Gastrocnemius medialis (tissue), 4 donors: ENCODE data around the gene CD58. TPM values are rescaled to one million over a fixed set of nuclear protein-coding genes. Genes with fewer than 3 reads are reported as not detected.
A peak's percentile ranks its signal among the peaks of the same experiment; 100 is the strongest.

Experiments
- ATAC-seq, 2 donors: fragments of 150-250 bp; one replicate each; pipeline ENCODE4 v1.9.1; 2016
- DNase-seq, 2 donors: peaks; one replicate each; pipeline ENCODE4 v3.0.0-alpha.2; 2019
- H3K27ac ChIP-seq, 4 donors: fragments of 200-600 bp; sonication (generic); 1 replicate in 1 of 4; 2 replicates in 3 of 4; pipeline ENCODE4 v1.5.1; 2016 to 2018; ENCODE audit warnings: mild to moderate bottlenecking in 2 of 4, moderate library complexity in 1 of 4
- H3K27me3 ChIP-seq, 3 donors: fragments of 200-600 bp; sonication (generic) in 2 of 3; 1 replicate in 1 of 3; 2 replicates in 2 of 3; pipeline versions ENCODE4 v1.5.1 to v1.6.0; 2016 to 2019; ENCODE audit warnings: mild to moderate bottlenecking in 1 of 3, moderate library complexity in 1 of 3
- H3K36me3 ChIP-seq, 2 donors: fragments of 200-600 bp; sonication (generic) in 1 of 2; one replicate each; pipeline ENCODE4 v1.5.1; 2017 to 2018
- H3K4me1 ChIP-seq, 2 donors: fragments of 200-600 bp; sonication (generic) in 1 of 2; one replicate each; pipeline ENCODE4 v1.5.1; 2016 to 2017; ENCODE audit warnings: mild to moderate bottlenecking in 2 of 2
- H3K4me3 ChIP-seq, 4 donors: fragments of 200-600 bp; sonication (generic) in 3 of 4; 1 replicate in 1 of 4; 2 replicates in 3 of 4; pipeline ENCODE4 v1.5.1; 2016 to 2019; ENCODE audit warnings: mild to moderate bottlenecking in 2 of 4
- H3K9me3 ChIP-seq, 3 donors: fragments of 200-600 bp; sonication (generic) in 2 of 3; 1 replicate in 1 of 3; 2 replicates in 2 of 3; pipeline ENCODE4 v1.5.1; 2016 to 2019
- POLR2A ChIP-seq, 2 donors: fragments of 450-650 bp; IDR thresholded peaks; one replicate each; pipeline ENCODE4 v1.6.1; 2017; ENCODE audit warnings: antibody characterized with exemption in 2 of 2, mild to moderate bottlenecking in 2 of 2, moderate library complexity in 2 of 2
- in situ Hi-C, 4 donors: fragments of 200-750 bp; cut with MboI; loops; one replicate each; pipeline versions ENCODE4 v1.15.0 to v1.8.0; 2017; ENCODE audit warnings: low sequenced_read_pairs in 4 of 4
- intact Hi-C: fragments of 100-400 bp; cut with DNase I; formaldehyde crosslinking; loops from one replicate; pipeline ENCODE4 v1.15.1; 2023; ENCODE audit warnings: low total_unique reads
- total RNA-seq, 4 donors: library from RNA; depleted of rRNA; stranded (reverse); fragments of >200 nt; gene quantifications; one replicate each; pipeline versions ENCODE4 v1.1.0 to v1.2.3, GENCODE V29; 2016
- TF ChIP-seq, protein P1 (sequence below), 5 experiments: fragments of 450-650 bp in 3 of 5; fragments of 200-600 bp in 2 of 5; sonication (generic) in 2 of 5; IDR thresholded peaks in 4 of 5; conservative IDR thresholded peaks in 1 of 5; 1 replicate in 4 of 5; 2 replicates in 1 of 5; pipeline ENCODE4 v1.5.1; 2016 to 2019; ENCODE audit warnings: antibody characterized with exemption in 5 of 5, mild to moderate bottlenecking in 3 of 5, moderate library complexity in 3 of 5

The CD58 gene
- total RNA-seq, 4 donors from 2014 or later = 4.1 to 15.9 (median 10.2) TPM

DNA sequence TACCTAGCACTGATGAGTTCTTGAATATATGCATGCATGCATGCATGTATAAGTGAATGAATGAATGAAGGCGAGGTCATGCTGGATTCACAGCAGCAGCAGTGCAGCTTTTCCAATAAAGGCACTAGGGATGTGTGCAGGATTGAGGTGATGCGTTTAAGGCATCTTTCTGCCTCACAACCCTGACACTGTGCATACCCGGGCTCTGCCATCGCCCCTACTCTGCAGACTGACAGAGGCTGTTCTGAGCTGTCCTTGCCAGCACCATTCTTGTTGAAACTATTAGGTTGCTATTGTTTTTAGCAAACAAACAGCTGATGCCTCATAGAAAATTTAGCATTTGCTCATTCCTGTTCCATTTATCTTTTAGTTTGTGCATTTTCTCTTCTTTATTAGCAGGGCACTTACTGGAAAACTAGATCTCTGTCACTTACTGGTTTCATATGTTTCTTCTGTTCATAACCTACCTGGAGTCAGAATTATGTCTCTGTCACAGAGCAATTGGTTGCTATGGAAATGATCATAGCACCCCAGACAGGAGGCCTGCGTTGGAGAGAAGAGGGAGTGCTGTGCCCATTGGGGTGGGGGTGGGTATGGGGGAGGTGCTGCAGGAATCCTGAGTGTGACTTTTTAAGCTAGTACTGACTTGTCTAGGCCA is 79.0 kb downstream of the CD58 start:
- Histone ChIP-seq H3K27me3 (no peaks in the 10 kb centered on the region), H3K4me3 (no peak overlapping the region), H3K4me1 (peaks cover 0 to 24% of the 10 kb centered on the region in 2 donors), H3K9me3 (no peaks in the 10 kb centered on the region), H3K27ac (no peak overlapping the region), H3K36me3 (no peaks in the 10 kb centered on the region)
- TF ChIP-seq POLR2A (IDR thresholded peaks at IDR 0.05) = no peak
- TF ChIP-seq, protein P1, sequence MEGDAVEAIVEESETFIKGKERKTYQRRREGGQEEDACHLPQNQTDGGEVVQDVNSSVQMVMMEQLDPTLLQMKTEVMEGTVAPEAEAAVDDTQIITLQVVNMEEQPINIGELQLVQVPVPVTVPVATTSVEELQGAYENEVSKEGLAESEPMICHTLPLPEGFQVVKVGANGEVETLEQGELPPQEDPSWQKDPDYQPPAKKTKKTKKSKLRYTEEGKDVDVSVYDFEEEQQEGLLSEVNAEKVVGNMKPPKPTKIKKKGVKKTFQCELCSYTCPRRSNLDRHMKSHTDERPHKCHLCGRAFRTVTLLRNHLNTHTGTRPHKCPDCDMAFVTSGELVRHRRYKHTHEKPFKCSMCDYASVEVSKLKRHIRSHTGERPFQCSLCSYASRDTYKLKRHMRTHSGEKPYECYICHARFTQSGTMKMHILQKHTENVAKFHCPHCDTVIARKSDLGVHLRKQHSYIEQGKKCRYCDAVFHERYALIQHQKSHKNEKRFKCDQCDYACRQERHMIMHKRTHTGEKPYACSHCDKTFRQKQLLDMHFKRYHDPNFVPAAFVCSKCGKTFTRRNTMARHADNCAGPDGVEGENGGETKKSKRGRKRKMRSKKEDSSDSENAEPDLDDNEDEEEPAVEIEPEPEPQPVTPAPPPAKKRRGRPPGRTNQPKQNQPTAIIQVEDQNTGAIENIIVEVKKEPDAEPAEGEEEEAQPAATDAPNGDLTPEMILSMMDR (IDR thresholded peaks at IDR 0.05 in 4 of 5, conservative IDR thresholded peaks at IDR 0.05 in 1 of 5) = no peak
- ATAC-seq = no peak
- intact Hi-C loops (no loop called here), in situ Hi-C loops (loop anchor here in 2 of 4 donors (10.0 to 25.0 kb wide), 3 partner anchors 130 to 680 kb away; partner anchors contain the start of gene ATP1A1 (in 1 of the 2))
- DNase-seq = no peak

DNA sequence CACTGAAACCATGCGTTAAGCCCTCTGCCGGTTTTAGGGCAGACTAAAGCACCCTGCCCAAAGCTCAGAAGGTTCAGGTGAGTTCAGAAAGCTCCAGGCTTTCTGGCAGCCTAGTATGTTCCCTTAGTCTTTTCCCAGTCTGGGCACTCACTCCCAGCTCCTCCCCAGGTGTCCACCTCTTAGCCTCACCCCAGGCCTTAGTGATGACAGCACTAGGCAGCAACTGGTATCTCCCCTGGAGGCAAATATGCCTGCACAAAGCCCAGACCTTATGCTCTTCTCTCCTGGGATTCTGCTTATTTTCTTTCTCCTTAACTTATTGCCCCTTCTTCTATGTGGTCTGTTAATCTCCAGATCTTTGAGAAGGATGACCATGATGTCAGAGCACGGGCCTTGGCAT is 80.2 kb downstream of the CD58 start:
- Histone ChIP-seq H3K27ac (no peak overlapping the region), H3K4me3 (no peak overlapping the region), H3K27me3 (no peaks in the 10 kb centered on the region), H3K4me1 (peaks cover 0 to 27% of the 10 kb centered on the region in 2 donors), H3K9me3 (no peaks in the 10 kb centered on the region), H3K36me3 (no peaks in the 10 kb centered on the region)
- intact Hi-C loops (no loop called here), in situ Hi-C loops (loop anchor here in 2 of 4 donors (10.0 to 25.0 kb wide), 3 partner anchors 128 to 678 kb away; partner anchors contain the start of gene ATP1A1 (in 1 of the 2))
- DNase-seq = no peak
- ATAC-seq = no peak
- no peak for TF ChIP-seq POLR2A (IDR thresholded peaks at IDR 0.05)
- TF ChIP-seq, protein P1 (IDR thresholded peaks at IDR 0.05 in 4 of 5, conservative IDR thresholded peaks at IDR 0.05 in 1 of 5) = no peak

DNA sequence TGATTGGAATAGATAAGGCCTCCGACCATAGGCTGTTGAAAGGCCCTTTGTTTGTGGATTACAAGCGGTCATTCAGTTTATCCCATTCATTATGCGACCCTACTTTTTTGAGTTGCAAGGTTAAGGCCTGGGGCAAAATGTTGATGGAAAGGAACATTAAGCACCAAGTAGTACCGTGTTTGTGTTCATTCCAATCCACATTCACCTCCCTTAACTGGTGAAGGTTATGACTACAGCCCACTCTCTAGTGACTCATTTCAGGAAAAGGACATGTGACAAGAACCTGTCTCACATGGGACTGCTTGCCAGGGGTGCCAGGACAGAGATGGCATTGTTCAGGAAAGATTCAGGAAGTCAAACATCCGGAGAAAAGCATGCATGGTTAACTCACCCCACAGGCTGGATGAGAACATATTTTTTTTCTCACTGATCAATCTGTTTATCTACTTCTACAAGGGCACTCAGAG is 81.6 kb downstream of the CD58 start:
- intact Hi-C loops (loop anchor here (5.0 to 10.0 kb wide), 2 partner anchors 204 to 232 kb away; no protein-coding TSS in a partner anchor), in situ Hi-C loops (loop anchor here (5.0 to 25.0 kb wide), 5 partner anchors 114 to 677 kb away; partner anchors contain the start of gene ATP1A1 (in 2 of the 4))
- no peak for ATAC-seq

DNA sequence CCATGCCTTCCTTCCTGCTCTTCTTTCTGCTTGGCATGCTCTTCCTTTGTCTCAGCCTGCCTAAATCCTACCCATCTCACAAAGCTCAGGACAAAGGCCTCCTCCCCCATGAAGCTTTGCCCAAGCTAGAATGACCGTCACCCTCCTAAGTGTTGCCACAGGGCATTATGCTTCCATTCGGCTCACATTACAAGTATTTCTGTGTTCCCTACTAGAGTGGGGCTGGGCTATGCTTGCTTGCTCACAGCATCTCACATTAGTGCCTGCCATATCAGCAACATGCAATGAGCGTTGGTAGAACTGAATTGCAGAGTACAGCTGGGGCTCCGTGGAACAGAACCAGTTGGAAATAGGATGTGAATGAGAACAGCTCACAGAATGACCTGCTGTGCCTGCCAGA is 82.8 kb downstream of the CD58 start:
- TF ChIP-seq, protein P1 (IDR thresholded peaks at IDR 0.05 in 4 of 5, conservative IDR thresholded peaks at IDR 0.05 in 1 of 5) = no peak
- TF ChIP-seq POLR2A (IDR thresholded peaks at IDR 0.05) = peak in 1 of 2 donors; percentile 13
- no peaks in the 10 kb centered on the region for H3K27me3 ChIP-seq
- intact Hi-C loops = loop anchor here (5.0 to 10.0 kb wide), 2 partner anchors 203 to 231 kb away; no protein-coding TSS in a partner anchor
- peak overlapping the region; percentile 61 to 73 (median 62) for H3K27ac ChIP-seq
- H3K9me3 ChIP-seq = no peaks in the 10 kb centered on the region
- DNase-seq (peak; percentile 54 to 73), ATAC-seq (peak; percentile 81 to 89)
- in situ Hi-C loops = loop anchor here (5.0 to 25.0 kb wide), 5 partner anchors 113 to 676 kb away; partner anchors contain the start of gene ATP1A1 (in 2 of the 4)
- no peaks in the 10 kb centered on the region for H3K36me3 ChIP-seq
- H3K4me1 ChIP-seq = peaks cover 4 to 36% of the 10 kb centered on the region in 2 donors
- no peak overlapping the region for H3K4me3 ChIP-seq

More for the DNA sequence above, 81.6 kb downstream of the CD58 start:
- Histone ChIP-seq H3K36me3 (no peaks in the 10 kb centered on the region), H3K4me1 (peaks cover 4 to 36% of the 10 kb centered on the region in 2 donors), H3K27ac (no peak overlapping the region), H3K4me3 (no peak overlapping the region), H3K27me3 (no peaks in the 10 kb centered on the region), H3K9me3 (no peaks in the 10 kb centered on the region)
- TF ChIP-seq POLR2A (IDR thresholded peaks at IDR 0.05) = no peak
- TF ChIP-seq, protein P1 (IDR thresholded peaks at IDR 0.05 in 4 of 5, conservative IDR thresholded peaks at IDR 0.05 in 1 of 5) = no peak
- no peak for DNase-seq
